Peyer's patch (tissue), 4 donors: Measurements from ENCODE around the gene SLC6A7. TPM values are rescaled to one million over a fixed set of nuclear protein-coding genes. Genes with fewer than 3 reads are reported as not detected.
"Not testable (repeated sequence)": the region's sequence is repeated elsewhere in the genome, so short reads cannot be mapped to it uniquely, and the experiment has no call there.

Source experiments
- DNase-seq, 3 donors: peaks; one replicate each; pipeline ENCODE4 v3.0.0-alpha.2; 2017 to 2019
- H3K27ac ChIP-seq, 4 donors: fragments of 200-600 bp; sonication (generic); one replicate each; pipeline ENCODE4 v1.5.1; 2016 to 2019
- H3K27me3 ChIP-seq, 2 donors: fragments of 200-600 bp; sonication (generic); one replicate each; pipeline ENCODE4 v1.5.1; 2019
- H3K36me3 ChIP-seq, 3 donors: fragments of 200-600 bp; sonication (generic); one replicate each; pipeline ENCODE4 v1.5.1; 2016 to 2019
- H3K4me1 ChIP-seq, 4 donors: fragments of 200-600 bp; sonication (generic); one replicate each; pipeline ENCODE4 v1.5.1; 2016 to 2019
- H3K4me3 ChIP-seq, 4 donors: fragments of 200-600 bp; sonication (generic); 1 replicate in 3 of 4; 2 replicates in 1 of 4; pipeline ENCODE4 v1.5.1; 2016 to 2019; ENCODE audit warnings: mild to moderate bottlenecking in 1 of 4
- H3K9me3 ChIP-seq, 4 donors: fragments of 200-600 bp; sonication (generic); one replicate each; pipeline ENCODE4 v1.5.1; 2016 to 2019; ENCODE audit warnings: mild to moderate bottlenecking in 1 of 4
- POLR2A ChIP-seq, 2 donors: fragments of 450-650 bp; IDR thresholded peaks; one replicate each; pipeline ENCODE4 v1.5.1; 2017; ENCODE audit warnings: antibody characterized with exemption in 2 of 2, mild to moderate bottlenecking in 2 of 2, moderate library complexity in 2 of 2
- total RNA-seq, 4 donors: library from RNA; depleted of rRNA; stranded (reverse); fragments of >200 nt; gene quantifications; one replicate each; pipeline ENCODE4 v1.1.0, GENCODE V29; 2016
- TF ChIP-seq, protein P1 (sequence below), 6 experiments: fragments of 450-650 bp in 4 of 6; fragments of 200-600 bp in 2 of 6; sonication (generic) in 1 of 6; IDR thresholded peaks; one replicate each; pipeline ENCODE4 v1.5.1; 2017 to 2019; ENCODE audit warnings: antibody characterized with exemption in 6 of 6, mild to moderate bottlenecking in 3 of 6, moderate library complexity in 1 of 6

Gene SLC6A7
- total RNA-seq, 4 donors from 2014 or later = 12.3 to 41.6 (median 19.9) TPM

- no peak overlapping the region for H3K27ac ChIP-seq
- no peaks in the 10 kb centered on the region for H3K36me3 ChIP-seq
- no peak overlapping the region for H3K4me3 ChIP-seq
- H3K9me3 ChIP-seq = no peaks in the 10 kb centered on the region
- H3K27me3 ChIP-seq = no peaks in the 10 kb centered on the region
- no peak for TF ChIP-seq POLR2A (IDR thresholded peaks at IDR 0.05)
- TF ChIP-seq, protein P1, sequence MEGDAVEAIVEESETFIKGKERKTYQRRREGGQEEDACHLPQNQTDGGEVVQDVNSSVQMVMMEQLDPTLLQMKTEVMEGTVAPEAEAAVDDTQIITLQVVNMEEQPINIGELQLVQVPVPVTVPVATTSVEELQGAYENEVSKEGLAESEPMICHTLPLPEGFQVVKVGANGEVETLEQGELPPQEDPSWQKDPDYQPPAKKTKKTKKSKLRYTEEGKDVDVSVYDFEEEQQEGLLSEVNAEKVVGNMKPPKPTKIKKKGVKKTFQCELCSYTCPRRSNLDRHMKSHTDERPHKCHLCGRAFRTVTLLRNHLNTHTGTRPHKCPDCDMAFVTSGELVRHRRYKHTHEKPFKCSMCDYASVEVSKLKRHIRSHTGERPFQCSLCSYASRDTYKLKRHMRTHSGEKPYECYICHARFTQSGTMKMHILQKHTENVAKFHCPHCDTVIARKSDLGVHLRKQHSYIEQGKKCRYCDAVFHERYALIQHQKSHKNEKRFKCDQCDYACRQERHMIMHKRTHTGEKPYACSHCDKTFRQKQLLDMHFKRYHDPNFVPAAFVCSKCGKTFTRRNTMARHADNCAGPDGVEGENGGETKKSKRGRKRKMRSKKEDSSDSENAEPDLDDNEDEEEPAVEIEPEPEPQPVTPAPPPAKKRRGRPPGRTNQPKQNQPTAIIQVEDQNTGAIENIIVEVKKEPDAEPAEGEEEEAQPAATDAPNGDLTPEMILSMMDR (IDR thresholded peaks at IDR 0.05) = no peak
- no peak for DNase-seq
- no peaks in the 10 kb centered on the region for H3K4me1 ChIP-seq
These were observed 37.9 kb downstream of the SLC6A7 start for GRCh38 chr5:150227606-150228273.

GRCh38 chr5:150229571-150229970 is 39.7 kb downstream of the SLC6A7 start:
- no peaks in the 10 kb centered on the region for H3K9me3 ChIP-seq
- no peak for DNase-seq
- TF ChIP-seq POLR2A (IDR thresholded peaks at IDR 0.05) = no peak
- TF ChIP-seq, protein P1 (IDR thresholded peaks at IDR 0.05) = no peak
- H3K36me3 ChIP-seq = no peaks in the 10 kb centered on the region
- no peaks in the 10 kb centered on the region for H3K27me3 ChIP-seq
- no peaks in the 10 kb centered on the region for H3K4me1 ChIP-seq
- no peak overlapping the region for H3K4me3 ChIP-seq
- no peak overlapping the region for H3K27ac ChIP-seq

DNA sequence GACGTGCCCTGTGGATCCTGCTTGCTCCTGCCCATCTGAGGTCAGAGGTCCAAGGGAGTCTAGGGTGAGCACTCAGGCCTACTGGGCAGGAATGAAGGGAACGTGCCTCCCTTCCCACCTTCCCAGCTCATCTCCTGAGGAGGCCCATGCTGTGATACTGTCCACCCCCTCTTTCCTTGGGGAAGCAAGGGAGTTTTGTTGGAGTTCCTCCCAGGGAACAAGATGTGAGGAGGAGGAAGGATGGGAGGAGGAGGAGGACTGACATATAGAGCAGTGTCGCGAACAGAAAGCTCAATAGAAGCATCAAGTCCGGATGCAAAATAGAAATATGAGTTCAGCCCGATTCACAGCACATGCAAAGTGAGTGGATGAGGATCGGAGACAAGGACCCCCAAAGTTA is 41.0 kb downstream of the SLC6A7 start:
- Histone ChIP-seq H3K27ac (no peak overlapping the region), H3K4me1 (no peaks in the 10 kb centered on the region), H3K27me3 (no peaks in the 10 kb centered on the region), H3K4me3 (no peak overlapping the region), H3K9me3 (no peaks in the 10 kb centered on the region), H3K36me3 (no peaks in the 10 kb centered on the region)
- TF ChIP-seq POLR2A (IDR thresholded peaks at IDR 0.05) = no peak
- TF ChIP-seq, protein P1 (IDR thresholded peaks at IDR 0.05) = no peak
- DNase-seq = no peak

DNA sequence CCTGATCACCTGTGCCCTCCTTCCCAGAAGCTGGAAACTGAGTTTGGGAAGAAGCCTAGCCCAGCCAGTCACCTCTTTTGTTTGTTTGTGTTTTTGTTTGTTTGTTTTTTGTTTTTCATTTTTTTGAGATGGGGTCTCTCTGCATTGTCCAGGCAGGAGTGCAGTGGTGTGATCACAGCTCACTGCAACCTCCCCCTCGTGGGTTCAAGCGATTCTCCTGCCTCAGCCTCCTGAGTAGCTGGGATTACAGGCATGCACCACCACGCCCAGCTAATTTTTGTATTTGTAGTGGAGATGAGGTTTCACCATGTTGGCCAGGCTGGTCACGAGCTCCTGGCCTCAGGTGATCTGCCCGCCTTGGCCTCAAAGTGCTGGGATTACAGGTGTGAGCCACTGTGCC is 43.8 kb downstream of the SLC6A7 start:
- not testable (repeated sequence) for DNase-seq, H3K27me3 ChIP-seq, H3K4me1 ChIP-seq, H3K9me3 ChIP-seq, H3K4me3 ChIP-seq, H3K36me3 ChIP-seq, H3K27ac ChIP-seq

DNA sequence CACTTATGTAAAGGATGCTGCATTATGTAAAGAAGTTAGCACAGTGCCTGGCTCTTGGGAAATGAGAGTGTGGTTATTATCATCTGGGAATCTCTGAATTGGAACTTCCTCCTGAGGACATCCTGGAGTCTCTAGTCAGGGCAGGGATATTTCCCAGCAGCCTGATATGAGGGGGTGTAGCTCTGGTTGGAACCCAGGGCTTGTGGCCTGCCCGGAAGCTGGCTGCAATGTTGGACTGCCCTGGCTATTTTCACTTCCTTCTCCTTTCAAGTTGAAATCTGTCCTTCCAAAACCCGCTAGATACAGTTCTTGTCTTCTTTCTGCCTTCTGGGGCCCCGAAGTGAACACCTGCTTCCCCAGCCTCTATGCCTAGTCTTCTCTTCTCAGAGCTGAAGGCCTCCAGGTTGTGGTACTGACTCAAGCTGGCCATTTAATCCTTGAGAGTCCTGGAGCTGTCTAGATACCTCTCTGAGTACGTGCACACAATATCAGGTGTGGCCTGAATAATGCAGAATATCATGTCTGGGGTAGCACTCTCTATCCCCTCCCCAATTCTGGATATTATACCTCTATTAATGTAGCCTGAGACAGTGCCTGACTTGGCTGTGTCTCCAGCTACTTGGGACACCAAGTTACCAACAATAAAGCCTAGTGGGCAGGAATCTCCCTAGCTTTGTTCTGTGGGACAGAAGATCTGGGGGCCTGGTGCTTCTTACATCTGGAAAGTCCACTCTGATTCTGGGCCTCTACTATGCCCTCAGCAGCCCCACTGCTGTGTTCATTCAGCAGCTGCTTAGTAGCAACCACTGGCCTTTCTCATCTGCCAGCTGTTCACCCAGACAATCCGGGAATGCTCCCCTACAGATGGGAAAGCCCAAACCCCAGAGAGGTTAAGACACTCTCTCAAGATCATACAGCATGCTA is 45.0 kb downstream of the SLC6A7 start:
- TF ChIP-seq POLR2A (IDR thresholded peaks at IDR 0.05) = no peak
- TF ChIP-seq, protein P1 (IDR thresholded peaks at IDR 0.05) = no peak
- Histone ChIP-seq H3K27me3 (no peaks in the 10 kb centered on the region), H3K27ac (no peak overlapping the region), H3K36me3 (no peaks in the 10 kb centered on the region), H3K4me1 (no peaks in the 10 kb centered on the region), H3K9me3 (no peaks in the 10 kb centered on the region), H3K4me3 (no peak overlapping the region)
- DNase-seq = peak in 1 of 3 donors; percentile 9

DNA sequence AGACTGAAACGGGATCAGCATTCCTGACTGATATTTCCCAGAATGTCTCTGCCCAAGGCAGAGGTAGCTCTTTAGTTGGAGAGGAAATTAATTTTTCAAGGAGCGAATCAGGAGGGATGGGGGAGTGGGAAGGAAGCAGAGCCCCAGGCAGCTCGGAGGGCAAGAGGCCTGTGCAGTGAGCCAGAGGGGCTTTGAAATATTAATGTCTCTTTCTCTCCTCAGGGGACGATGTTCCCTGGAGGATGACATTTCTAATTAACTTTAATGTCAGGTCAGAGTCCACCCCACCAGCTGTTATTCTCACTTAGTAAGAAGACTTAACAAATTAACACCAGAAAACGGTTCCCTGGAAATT is 45.6 kb downstream of the SLC6A7 start:
- no peak for DNase-seq
- H3K4me1 ChIP-seq = no peaks in the 10 kb centered on the region
- TF ChIP-seq POLR2A (IDR thresholded peaks at IDR 0.05) = no peak
- no peak overlapping the region for H3K4me3 ChIP-seq
- H3K27me3 ChIP-seq = no peaks in the 10 kb centered on the region
- H3K36me3 ChIP-seq = no peaks in the 10 kb centered on the region
- H3K27ac ChIP-seq = no peak overlapping the region
- no peaks in the 10 kb centered on the region for H3K9me3 ChIP-seq
